HL-60/S4 treated with phorbol 12-myristate 13-acetate at 8.2 ng/mL for 4 days and 3 days (cell line): ENCODE measurements around the gene CTNND1.

Source experiments
- in situ Hi-C: fragments of 300-500 bp; cut with MboI; formaldehyde crosslinking; loops from 2 replicates; pipeline ENCODE4 v1.15.0; 2022; ENCODE audit warnings: low sequenced_read_pairs

The CTNND1 gene

DNA sequence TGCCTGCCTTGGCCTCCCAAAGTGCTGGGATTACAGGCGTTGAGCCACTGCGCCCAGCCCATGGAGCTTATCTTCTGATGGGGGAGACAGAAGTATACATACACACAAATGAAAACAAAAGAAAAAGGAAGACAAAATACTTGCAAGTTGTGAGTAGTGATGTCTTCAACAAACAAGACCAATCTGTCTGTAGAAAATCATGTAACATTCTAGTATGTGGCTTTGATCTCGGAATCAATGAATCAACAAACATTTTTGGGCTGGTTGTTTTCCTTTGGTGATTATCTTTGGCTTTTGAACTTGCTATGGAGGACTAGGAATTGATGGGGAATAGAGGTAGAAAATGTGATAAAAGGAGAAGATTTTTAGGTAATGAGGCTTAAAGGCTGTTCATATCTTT lies 3.4 kb upstream of the CTNND1 start:
- in situ Hi-C loops: no loop called here

DNA sequence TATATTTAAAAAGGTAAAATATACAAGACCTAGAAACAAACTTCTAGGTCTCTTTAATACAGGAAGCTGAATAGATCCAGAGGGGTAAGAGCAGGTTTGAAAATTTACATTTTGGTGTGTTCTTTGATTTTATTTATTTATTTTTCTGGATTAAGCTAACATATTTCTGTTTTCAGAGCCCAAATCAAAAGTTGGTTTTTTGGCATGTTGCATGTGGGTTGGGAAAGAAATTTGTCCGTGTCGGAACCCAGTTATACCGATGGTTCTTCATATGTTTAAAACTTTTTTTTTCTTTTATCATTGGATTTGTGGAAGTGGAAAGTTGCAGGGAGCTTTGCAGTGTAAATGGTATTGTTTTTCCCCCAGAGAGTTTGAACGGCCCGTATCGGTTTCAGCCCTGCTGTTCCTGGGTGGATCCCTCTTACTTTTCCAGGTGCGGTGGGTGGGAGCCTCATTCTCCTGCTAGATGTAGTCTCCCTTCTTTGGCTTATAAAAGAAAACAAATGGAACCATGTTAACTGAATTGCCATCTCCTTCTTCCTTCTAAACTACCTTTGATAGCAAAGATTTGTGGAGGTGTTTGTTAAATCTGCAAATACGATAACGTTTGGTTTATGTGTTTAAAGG lies 746 bp downstream of the CTNND1 start:
- in situ Hi-C loops: no loop called here

DNA sequence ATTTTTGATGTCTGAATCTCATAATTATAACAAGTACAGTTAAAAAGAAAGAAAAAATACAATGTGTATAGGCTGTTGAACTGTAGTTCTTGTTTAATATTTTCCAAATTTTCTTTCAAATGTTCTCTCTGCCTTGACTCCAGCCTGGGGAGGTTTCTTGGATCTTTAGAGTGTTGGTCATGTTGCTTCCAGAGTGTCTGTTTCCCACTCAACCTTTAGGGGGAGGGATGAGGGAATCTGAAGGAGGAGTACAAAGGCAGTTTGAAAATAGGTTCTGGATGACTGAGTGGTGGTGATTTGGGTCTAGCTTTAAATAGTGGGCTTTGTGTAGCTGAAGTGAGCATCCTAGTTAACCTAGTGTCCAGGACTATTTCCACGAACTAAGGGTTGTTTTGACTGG lies 2.0 kb downstream of the CTNND1 start:
- in situ Hi-C loops: no loop called here

DNA sequence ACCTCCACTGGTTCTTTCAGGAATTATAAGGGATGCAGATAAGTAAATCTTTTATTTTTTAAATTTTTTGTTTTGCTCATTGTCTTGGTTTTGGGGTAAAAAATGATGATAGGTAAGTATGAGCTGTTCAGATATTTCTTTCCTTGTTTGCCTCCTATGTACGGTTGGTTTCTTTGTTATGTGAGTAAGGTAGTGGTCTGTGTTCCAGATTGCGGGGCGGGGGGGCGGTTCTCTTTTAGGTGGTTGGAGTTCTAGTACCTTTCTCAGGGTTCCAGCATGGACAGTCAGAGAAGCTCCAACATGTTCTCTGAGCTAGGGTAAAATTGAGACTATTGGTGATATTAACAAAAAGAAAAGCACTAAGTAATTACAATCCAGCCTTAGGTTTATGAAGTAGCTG lies 2.4 kb downstream of the CTNND1 start:
- in situ Hi-C loops: no loop called here

DNA sequence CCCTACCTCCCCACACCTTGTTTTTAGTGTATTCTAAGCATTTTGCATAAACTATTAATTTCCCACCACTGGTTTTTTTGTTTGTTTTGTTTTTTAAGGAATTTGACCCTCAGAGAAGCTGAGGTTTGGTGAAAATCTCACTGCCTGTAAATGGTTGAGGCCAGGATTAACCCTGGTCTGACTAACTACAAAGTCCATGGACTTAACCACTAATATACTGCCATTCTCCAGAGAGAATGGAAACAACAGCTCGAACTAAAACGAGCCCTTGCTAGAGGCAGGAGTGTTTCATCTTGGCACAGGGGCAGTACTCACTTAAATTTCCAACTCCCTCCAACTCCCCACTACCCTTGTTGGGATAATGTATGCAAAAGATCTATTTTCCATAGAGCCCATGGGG lies 3.0 kb downstream of the CTNND1 start:
- in situ Hi-C loops: no loop called here

DNA sequence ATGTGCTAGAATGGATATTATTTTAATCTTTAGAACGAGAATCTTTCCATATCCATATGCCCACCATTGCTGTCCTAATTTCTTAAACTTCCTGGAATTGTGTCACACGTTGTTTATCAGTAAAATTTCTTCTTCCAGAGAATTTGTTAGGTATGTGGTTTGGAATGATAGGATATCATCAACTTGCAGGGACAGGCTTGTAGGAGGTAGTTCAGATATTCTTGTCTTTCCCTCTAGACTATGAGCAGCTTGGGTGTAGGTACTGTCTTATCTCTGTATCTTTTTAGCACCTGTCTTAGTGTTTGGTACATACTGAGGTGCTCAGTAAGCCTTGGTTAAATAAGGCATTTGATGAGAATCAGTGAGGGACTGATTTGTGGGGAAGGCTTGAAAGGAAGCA lies 3.4 kb downstream of the CTNND1 start:
- in situ Hi-C loops: no loop called here

DNA sequence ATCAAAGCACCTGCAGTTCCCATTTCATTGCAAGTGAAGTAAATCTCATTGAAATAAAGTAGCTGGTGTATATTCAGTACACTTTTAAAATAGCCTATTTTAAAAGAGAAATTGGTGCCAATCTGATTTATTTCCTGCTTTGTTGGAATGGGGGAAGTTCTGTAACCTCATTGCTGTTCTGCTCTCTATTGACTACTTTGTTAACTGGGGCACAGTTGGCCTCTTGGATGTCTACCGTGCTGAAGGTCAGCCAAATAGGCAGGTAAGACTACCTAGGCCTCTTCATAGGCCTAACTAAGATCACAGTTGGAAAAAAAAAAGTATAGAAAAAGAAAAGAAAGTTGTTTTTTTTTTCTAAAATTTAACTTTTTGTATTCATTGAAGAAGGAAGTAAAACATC lies 9.2 kb downstream of the CTNND1 start:
- in situ Hi-C loops: no loop called here

DNA sequence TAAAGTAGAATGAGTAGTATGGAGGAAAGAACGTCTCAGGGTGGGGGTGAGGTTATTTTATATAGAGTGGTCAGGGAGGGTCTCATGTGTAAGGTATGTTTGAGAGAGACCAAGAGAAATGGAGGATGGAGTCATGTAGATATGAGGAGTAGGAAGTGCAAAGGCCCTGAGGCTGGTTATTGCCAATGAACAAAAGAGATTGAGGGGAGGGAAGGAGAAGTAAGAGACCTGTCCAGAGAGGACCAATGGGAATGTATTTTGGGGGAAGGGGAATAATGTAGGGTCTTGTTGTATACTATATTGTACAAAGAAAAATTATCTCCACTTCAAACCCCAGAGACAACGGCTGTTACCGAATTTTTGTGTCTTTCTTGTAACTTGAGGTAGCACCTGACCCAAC lies 9.8 kb downstream of the CTNND1 start:
- in situ Hi-C loops: no loop called here

DNA sequence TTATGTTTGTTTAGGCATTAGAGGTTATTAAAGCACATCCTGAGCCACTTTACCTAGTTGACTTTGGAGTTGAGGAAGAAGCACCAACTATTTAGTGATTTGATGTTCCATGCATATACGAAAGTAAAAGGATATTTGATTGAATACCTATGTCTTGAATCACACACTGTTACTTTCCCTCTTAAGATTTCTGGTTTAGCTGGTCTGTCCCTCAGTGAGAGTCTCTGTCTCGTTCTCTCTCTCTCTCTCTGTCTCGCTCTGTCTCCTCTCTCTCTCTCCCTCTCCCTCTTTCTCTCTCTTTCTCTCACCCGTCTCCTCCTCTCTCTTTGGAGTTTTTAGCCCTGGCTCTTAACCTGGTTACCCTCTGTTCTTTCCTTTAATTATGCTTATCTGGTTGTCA lies 11.0 kb downstream of the CTNND1 start:
- in situ Hi-C loops: no loop called here

DNA sequence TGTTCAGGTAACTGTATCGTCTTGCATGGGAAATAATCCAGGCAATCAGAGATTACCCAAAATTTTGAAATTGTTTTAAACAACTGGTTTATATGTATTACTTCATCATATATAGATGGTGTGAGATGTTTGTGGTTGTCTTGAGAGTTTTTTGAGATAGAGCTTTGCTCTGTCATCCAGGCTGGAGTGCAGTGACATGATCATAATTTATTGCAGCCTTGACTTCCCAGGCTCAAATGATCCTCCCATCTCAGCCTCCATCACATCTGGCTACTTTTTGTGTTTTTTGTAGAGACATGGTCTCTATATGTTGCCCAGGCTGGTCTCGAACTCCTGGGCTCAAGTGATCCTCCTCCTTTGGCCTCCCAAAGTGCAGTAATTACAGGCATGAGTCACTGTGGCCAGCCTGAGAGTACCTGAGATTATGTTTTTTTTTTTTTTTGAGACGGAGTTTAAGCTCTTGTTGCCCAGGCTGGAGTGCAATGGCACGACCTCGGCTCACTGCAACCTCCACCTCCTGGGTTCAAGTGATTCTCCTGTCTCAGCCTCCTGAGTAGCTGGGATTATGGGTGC lies 11.5 kb downstream of the CTNND1 start:
- in situ Hi-C loops: no loop called here

DNA sequence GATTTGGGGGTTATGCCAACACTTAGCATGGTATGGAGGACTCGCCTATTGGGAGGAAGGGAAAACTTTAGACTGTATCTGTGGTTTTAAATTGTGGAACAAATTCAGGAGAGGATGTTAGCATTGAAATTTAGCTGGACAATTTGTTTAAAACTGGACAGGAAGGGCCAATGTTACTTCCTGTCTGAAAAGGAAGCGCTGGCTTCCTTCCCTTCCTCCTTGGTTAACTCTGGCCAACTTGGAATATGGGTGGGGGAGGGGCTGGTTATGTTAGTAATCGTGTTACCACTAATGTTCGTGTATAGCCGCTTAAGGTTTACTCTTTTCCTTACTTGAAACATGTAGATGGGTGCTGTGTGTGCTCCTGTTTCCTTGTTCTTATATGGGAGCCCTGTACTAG lies 13.9 kb downstream of the CTNND1 start:
- in situ Hi-C loops: no loop called here

DNA sequence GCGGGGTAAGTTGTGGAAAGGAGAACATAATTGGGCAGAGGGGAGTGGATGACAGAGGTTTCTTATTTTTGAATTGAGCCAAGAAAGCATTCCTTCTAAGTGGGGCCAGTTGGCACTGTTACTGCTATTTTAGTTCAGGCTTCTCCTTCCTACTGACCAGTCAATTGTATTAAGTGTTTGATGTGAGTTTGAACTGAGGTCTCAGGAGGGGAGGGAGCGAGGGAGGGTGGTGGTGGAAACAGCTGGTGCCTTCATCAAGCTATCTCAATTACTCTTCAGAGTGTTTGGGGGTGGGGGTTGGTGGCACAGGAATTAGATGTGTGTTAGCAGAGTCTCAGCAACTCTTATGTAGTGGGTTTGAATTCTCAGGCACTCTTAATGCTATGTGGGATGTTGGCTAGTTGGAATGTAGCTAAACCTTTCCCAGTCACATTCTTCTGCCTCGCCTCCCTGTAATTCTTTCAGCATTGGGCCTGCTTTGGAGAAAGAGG lies 14.5 kb downstream of the CTNND1 start:
- in situ Hi-C loops: no loop called here

DNA sequence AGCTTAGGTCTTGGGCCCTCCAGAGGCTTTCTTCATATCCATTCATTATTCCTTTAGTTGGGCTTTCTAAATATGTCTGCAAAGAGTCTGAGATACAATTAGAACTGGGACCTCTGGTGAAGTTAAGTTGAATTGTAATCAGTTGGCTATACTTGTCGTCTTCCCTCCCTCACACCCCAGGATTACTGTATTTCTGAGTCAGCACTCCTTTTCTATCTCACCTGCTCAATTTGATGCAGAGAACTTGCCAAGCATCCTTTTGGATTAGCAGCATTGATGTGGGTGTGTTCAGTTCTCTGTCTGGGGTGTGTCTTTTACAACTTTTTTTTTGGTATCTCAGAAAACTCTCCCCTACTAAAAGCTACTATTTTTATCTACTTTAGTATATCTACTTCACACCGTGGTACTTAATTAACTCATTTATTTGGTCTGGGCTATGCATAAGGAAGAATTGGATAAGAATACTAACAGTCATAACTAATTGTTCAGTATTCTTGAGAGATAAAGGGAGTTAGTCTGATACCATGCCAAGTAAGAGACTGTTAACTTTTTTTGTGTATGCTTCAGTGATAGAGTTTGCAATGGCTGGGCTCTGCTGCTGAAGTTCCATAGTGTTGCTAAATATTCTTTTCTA lies 15.1 kb downstream of the CTNND1 start:
- in situ Hi-C loops: no loop called here

DNA sequence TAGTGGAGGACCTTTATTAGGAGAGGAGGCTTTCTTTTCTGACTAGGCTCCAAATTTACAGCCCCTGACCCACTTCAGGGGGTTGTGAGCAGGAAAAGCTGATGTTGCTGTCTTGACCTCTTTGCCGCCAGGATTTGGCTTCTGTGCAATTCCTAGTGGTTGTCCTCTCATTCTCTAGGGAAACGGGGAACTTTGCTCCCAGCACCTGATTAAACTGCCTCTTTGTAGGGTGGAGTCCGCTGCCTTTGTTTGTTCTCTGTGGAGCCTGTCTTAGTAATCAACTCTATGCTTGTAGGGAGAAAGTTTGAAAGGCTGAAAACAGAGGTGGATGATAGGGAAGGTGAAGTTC lies 16.3 kb downstream of the CTNND1 start:
- in situ Hi-C loops: no loop called here

DNA sequence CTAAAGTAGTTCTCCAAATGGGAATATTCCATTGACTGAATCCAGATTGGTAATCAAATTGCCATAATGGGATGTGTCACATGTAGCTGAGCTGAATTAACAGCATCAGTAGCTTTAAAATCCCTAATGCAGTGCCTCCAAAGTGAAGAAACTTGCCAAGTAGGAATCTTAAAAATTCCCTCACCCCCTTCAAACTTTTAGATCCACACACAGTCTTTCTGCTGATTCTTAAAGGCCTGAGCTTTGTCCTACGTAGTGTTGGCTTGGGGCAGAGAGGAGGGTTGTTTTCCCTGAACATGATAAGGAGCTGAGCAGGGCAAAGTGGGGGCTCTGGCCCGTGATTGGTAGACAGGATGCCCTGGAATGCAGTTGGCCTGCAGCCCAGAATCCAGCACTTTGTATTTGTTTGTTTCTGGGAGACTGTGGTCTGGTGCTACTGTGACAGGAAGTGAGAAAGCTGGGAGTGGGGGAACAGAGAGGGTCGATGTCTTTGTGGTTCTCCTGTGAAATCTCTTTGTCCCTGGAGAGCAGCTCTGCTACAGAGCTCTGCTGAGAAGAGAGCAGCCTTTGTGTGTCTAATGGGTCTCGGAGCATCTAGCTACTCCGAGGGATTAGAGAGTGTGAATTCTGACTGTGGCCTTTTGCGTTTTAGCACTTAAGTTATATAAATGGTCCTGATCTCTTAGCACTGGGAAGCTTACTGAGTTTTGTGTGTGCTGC lies 16.9 kb downstream of the CTNND1 start:
- in situ Hi-C loops: no loop called here

DNA sequence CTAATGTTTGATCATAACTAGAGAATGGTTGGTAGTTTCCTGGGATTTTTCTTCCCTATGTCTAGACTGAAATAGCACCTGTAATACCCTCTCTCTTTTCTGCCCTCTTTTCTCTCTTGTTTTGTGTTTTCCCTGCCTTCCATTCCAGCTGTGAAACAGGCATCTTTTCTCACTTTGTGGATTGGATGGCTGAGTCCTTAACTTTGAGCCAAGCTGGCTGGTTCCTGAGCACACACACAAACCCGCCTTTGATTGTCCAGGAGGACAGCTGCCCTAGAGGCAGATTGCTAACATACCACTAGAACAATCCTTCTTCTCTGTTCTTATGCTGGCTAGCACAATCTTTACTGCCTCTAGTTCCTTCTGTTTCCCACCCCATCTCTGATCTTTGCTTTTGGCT lies 17.7 kb downstream of the CTNND1 start:
- in situ Hi-C loops: no loop called here

DNA sequence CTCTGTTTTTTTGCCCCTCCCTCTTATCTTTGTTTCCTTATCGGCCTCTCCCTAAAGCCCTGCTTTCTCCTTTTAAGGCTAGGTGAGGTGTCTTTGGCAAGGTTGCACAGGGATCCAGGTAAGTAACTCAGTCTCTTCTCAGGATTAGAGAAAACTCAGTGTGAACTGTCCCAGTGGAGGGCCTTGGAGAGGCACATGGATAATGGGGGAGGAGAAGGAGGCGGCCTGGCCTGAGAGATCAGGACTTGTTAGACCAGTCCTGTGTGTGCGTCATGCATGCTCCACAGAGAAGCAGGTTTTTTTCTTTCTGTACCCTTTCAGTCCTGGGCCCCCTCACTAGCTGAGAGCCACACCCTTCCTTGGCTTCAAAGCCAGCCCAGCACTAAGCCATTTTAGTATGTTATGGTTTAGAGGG lies 19.9 kb downstream of the CTNND1 start:
- in situ Hi-C loops: no loop called here

DNA sequence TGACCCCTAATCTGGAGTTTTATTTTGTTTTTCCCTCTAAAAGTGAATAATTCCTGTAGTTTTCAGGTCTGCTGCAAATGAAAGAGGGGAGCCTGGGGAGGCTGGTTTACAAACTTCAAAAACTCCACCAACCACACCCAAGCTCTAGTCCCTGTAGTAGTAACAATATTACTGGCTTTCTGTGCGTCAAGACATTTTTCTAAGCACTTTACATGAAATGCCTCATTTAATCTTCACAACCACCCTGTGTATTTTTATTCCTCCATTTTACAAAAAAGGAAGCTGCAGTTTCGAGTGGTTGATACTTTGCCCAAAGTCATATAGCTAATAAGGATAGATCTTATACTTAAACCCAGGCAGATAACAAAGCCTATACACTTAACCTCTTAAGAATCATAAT lies 23.5 kb downstream of the CTNND1 start:
- in situ Hi-C loops: no loop called here

DNA sequence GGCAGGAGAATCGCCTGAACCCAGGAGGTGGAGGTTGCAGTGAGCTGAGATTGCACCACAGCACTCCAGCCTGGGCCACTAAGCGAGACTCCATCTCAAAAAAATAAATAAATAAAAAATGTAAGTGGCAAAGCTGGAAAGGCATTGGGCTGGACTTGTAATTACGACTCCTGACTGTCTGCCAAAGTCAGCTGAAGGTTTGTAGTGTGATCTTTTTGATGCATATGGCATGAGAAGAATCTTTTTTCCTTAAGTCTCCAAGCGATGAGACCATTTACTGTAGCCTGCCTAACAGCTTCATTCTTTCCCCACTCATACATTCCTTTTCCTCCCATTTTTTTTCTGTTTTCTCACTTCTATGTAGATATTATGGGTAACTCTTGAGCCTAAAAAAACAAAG lies 24.8 kb downstream of the CTNND1 start:
- in situ Hi-C loops: no loop called here

DNA sequence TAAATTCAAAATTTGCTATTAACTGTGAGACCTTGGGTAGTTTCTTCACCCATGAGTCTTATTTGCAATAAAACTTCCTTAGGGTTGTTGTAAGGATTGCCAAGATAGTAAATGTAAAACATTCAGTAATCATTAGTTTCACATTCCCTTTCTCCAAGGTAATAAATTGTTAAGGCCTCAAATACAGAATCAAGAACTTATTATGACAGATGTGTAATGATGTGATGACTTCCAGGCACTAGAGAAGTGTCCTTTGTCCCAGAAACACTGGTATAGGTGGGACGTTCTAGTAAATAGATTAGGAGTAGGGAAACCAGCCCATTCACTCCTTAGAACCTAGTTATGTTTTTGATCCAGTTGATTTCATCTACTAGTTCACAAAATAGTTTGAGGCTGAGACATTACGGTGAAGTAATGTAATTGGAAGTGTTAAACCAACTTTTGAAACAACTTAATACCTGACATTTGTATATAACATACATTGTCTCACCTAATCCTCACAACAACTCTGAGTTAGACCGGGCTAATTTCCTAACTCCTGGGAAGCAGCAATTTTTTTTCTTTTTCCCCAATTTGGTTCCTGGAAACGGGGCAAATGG lies 25.5 kb downstream of the CTNND1 start:
- in situ Hi-C loops: no loop called here

DNA sequence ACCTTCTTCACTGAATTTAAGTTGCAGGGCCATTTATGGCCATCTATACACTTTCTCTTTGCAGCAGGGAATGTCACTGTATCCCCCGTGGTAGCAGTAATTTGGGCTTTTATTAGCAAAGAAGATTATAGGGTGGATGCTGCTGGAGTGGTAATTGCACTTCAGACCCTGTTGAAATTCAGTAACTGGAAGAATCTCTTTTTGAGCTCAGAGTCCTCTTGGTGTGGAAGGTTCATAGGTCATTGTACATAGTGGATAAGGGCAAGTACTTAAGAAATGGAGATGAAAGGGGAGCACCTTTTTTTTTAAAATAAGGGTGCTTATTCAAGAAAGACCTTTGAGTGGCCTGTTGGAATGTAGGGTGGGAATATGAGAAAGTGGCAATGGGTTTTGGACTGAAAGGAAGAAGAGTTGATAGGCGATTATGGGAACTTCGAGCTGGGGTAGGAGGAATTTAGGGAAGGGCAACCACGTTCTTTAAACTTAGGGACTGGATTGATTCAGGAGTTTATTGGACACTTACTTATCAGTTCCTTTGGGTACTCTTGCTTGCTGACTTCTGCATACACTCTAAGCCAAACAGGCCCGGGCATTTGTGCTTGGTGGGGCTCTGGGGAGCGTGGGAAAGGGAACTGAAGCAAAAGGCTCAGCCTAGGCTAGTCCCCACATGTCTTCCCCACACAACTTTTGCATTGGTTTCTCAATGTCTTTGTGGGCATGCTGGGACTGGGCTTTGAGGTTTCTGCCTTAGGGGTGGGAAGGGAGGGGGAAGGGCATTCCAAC lies 26.5 kb downstream of the CTNND1 start:
- in situ Hi-C loops: no loop called here
